GM12873 (cell line): ENCODE results near the gene ATAD3A.

Experiments used
- TF ChIP-seq, protein P1 (sequence below): IDR thresholded peaks from 2 replicates; pipeline ENCODE4 v1.5.1; 2012; ENCODE audit warnings: low read depth, mild to moderate bottlenecking, moderate library complexity, low read length, control low read depth; ENCODE audit not compliant: insufficient read depth; ENCODE audit errors: missing control alignments

The ATAD3A gene

DNA sequence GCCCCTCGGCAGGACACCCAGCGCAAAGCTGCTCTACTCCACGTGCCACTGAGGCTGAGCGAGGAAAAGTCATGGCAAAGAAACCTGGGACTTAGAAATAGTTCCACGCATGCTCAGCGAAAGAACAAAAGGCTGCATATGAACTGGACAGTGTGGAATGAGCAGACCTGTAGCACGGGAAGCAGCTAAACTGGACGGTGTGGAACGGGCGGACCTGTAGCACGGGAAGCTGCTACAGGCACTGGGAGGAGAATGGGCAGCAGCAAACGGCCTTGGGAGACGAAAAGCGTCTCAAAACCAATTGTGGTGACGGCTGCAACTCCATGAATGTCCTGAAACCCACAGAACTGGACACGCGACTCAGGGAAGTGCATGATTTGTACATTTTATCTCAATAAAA lies 47.1 kb downstream of the ATAD3A start:
- TF ChIP-seq, protein P1, sequence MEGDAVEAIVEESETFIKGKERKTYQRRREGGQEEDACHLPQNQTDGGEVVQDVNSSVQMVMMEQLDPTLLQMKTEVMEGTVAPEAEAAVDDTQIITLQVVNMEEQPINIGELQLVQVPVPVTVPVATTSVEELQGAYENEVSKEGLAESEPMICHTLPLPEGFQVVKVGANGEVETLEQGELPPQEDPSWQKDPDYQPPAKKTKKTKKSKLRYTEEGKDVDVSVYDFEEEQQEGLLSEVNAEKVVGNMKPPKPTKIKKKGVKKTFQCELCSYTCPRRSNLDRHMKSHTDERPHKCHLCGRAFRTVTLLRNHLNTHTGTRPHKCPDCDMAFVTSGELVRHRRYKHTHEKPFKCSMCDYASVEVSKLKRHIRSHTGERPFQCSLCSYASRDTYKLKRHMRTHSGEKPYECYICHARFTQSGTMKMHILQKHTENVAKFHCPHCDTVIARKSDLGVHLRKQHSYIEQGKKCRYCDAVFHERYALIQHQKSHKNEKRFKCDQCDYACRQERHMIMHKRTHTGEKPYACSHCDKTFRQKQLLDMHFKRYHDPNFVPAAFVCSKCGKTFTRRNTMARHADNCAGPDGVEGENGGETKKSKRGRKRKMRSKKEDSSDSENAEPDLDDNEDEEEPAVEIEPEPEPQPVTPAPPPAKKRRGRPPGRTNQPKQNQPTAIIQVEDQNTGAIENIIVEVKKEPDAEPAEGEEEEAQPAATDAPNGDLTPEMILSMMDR = no peak

DNA sequence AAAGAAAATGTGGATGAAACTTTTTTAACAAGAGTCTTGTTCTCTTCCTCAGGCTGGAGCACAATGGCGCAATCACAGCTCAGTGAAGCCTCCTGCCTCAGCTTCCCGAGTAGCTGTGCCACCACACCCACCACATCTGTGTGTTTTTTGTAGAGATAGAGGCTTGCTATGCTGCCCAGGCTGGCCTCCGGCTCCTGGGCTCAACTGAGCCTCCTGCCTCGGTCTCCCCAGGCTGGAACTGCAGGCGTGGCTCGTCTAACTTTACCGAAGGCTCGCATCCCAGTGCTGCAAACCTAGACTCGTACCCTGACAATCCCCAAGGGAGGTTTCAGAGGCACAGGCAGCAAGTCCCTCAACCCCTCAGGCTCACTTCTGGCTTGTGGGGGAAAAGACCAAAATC lies 48.2 kb downstream of the ATAD3A start:
- TF ChIP-seq, protein P1 = no peak

DNA sequence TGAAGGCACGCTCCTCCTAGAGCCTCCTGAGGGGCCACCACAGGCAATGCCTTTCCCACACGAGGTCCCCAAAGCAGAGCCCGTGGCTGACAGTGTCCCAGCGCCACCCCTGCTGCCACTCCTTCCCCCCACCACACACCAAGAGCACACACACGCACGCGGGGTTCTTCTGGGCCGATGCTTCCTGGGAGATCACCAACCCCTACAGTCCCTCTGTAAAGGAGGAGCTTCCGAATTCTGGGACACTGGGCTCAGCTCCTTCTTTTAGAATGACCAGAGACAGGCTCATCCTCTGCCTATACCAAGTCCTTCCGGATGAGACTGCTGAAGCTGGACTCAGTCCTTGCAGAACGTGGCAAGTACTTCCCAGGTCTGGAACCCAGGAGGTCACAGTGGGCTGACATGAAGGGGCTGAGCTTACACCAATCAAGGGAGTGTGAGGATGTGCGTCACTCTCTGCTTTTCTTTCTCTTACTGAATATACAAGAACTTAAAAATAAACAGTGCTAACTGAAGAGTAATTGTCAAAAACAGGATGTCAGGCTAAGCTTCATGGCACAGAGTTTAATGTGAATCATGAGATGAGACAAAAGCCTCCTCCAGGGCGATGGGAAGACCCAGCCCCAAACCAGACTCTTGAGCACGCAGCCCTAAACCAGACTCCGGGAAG lies 50.0 kb downstream of the ATAD3A start:
- TF ChIP-seq, protein P1 = no peak

DNA sequence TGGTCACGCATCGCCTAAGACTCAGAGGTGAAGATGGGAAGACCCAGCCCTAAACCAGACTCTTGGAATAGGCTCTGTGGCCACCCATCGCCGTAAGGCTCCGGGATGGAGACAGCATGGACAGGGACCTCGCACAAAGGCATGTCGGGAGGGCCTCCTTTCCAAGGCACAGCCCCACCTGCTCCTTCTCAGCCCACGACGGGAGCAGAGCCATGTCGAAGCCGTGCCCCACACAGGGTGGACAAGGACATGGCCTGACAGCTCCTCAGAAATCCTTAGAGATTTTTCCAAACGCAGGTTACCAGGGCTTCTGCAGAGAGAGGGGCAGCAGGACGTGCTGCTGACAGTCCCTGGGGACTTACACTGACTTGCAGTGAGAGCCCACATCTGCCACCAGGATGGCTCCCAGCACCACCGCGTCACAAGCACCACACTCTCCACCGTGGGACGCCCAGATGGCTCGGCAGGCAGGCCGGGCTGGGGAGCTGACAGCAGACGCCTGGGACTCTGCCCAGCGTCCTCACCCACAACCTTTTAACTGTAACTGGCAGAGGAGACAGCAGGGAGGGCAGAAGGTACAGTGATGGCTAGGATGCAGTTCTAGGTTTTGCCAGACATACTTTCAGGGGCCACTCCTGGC lies 50.7 kb downstream of the ATAD3A start:
- TF ChIP-seq, protein P1 = no peak

DNA sequence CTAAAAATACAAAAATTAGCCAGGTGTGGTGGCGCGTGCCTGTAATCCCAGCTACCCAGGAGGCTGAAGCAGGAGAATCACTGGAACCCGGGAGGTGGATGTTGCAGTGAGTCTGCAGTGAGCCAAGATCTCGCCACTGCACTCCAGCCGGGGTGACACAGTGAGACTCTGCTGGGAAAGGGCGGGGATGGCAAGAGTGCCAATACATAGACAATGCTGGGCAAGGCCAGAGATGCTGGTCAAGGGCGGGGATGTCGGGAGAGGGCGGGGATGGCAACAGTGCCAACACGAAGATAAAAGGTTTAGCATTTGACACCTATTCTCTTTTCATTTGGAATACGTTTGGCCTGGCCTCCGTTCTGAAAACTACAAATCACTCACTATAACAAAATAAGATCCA lies 51.7 kb downstream of the ATAD3A start:
- TF ChIP-seq, protein P1 = no peak

DNA sequence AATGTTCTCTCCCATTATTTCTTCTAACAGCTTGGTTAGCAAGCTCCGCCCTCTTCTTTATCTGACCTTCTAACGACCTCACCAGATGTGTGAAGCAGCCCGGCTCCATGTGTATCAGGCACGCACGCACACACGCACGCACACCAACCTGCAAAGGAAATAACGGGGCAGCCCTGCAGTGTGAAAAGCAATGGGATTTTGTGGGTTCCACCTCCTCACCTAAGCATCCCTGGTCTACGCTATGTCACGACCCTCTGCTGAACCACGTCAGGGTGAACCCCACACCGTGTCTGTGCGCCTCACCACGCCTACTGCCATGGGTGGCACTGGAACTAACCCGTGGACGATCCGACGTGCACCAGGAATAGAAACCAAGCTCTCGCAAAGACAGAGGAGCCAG lies 52.3 kb downstream of the ATAD3A start:
- TF ChIP-seq, protein P1 = no peak

DNA sequence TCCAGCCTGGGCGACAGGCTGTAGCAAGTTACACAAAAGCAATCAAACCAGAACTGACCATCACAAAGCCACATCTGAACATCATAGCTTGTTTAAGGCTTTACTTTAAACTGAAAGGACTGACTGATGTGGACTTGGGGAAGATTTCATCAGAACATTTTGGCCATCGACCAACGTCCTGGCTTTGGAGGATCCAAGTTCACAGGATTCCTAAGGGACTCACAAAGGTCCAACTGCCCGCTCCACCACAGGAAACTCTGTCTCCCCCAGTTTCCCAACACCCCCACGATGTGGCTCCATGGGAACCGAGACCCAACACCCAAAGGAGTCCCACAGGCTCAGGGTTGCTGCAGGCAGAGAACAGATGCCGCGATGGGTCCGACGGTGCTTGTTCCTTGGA lies 53.4 kb downstream of the ATAD3A start:
- TF ChIP-seq, protein P1 = no peak
